ENCODE measurements around the gene MAP7D1.
"Not testable (repeated sequence)": the region's sequence is repeated elsewhere in the genome, so short reads cannot be mapped to it uniquely, and the experiment has no call there.

Gene MAP7D1

DNA sequence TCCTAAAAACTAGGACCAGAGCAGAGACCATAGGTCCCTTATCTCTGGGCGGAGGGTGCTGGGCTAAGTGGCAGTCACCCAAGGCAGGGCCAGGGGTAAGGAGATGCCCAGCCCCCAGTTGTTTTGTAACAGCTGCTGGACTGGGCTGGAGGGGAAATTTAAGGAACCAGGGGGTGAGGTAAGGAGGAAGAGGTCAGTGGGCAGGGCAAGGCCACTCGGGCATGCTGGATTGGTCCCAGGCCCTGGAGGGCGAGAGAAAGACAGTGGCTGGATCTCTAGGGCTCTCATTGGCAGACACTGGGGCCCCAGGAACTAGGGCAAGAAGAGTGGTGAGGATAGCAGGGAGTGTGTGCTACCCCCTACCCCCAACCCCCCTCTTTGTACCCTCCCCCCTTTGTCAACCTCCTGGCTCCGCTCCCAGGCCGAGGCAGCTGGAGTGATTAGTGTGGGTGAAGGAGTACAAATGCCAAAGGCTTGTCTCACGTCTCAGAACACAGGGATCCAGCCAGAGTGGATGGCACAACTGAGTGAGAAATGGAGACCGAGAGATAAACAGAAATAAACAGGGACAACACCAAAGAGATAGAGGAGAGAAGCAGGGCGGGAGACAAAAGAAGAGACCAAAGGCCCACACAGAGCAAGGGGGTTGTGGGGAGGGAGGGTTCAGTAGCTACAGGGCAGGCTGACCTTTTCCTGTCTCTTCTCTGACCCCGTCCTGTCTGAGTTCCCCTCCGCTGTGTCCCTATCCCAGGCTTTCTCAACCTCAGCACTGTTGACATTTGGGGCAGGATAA, 47.8 kb downstream of the MAP7D1 start:
- no peak for DNase-seq (ENCODE audit: low spot score)

- no peak for DNase-seq (ENCODE audit: low spot score)
Observed at GRCh38 chr1:36204347-36204909, 48.5 kb downstream of the MAP7D1 start.

GRCh38 chr1:36206323-36206858, 50.4 kb downstream of the MAP7D1 start:
- no peak for DNase-seq (ENCODE audit: low spot score)

GRCh38 chr1:36207339-36207738, 51.4 kb downstream of the MAP7D1 start:
- peak; percentile 63 for DNase-seq (ENCODE audit: low spot score)

- no peak for DNase-seq (ENCODE audit: low spot score)
Observed at GRCh38 chr1:36208978-36209703, 53.2 kb downstream of the MAP7D1 start.

- no peak for DNase-seq (ENCODE audit: low spot score)
Observed at GRCh38 chr1:36211307-36211706, 55.3 kb downstream of the MAP7D1 start.

DNA sequence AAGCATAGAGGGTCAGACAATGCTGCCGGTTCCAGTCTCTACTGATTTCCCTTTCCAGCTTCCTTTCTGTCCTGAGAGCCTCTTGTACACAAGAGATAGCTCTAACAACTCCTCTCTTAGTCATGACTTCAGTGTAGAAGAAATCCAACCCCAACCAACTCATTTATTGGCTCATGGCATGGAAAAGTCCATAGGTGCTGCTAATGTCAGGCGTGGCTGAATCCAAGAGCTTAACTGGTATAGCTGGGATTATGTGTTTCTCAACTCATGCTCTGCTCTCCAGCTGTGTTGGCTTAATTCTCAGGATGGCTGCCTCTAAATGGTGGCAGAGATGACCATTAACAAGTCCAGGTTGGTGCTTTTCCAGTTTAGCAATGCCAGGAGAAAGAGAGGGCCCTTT, 55.9 kb downstream of the MAP7D1 start:
- no peak for DNase-seq (ENCODE audit: low spot score)

GRCh38 chr1:36212782-36213181, 56.8 kb downstream of the MAP7D1 start:
- DNase-seq (ENCODE audit: low spot score) = no peak

DNA sequence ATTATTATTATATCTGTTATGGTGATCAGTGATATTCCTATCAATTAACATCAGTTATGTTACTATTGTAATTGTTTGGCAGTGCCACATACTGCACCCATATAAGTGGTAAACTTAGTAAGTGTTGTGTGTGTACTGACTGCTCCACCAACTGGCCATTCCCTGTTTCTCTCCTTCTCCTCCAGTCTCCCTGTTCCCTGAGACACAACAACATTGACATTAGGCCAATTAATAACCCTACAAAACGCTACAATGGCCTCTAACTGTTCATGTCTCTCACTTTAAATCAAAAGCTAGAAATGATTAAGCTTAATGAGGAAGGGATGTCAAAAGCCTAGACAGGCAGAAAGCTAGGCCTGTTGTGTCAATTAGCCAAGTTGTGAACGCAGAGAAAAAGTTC, 61.7 kb downstream of the MAP7D1 start:
- DNase-seq (ENCODE audit: low spot score) = no peak

DNA sequence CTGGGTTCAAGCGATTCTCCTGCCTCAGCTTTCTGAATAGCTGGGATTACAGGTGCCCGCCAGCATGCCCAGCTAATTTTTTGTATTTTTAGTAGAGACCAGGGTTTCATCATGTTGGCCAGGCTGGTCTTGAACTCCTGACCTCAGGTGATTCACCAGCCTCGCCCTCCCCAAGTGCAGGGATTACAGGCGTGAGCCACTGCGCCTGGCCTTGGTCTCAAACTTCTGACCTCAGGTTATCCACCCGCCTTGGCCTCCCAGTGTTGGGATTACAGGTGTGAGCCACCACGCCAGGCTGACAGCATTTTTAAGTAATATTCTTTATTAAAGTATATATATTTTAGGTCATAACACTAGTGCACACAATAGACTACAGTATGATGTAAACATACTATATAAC, 65.9 kb downstream of the MAP7D1 start:
- not testable (repeated sequence) for DNase-seq (ENCODE audit: low spot score)

GRCh38 chr1:36222481-36223380, 66.8 kb downstream of the MAP7D1 start:
- no peak for DNase-seq (ENCODE audit: low spot score)

DNA sequence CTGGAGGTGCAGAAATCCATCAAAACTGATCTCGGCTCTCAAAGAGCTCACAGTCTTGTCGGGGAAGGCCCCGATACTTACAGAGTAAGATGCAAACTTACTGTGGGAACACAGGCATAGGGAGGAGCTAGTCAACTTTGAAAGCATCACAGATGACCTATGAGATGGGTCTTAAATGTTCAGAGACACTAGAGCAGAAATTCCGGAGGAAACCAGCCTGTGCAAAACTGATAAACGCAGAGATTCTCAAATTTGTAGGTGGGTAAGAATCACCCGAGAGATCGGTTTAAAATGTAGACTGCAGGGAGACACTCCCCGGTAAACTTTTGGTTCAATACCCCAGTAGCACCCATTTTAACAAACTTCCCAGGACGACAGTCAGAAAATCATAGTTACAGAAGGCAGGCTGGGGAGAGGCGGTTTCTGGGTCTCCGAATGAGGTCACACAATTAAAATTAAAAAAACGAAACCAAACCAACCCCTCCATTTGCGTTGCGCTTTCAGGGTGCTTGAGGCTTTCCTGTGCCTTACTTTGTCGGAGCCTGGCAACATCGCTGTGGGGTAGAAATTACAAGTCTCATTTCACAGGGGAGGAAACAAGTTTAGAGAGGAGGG, 67.5 kb downstream of the MAP7D1 start:
- no peak for DNase-seq (ENCODE audit: low spot score)

DNA sequence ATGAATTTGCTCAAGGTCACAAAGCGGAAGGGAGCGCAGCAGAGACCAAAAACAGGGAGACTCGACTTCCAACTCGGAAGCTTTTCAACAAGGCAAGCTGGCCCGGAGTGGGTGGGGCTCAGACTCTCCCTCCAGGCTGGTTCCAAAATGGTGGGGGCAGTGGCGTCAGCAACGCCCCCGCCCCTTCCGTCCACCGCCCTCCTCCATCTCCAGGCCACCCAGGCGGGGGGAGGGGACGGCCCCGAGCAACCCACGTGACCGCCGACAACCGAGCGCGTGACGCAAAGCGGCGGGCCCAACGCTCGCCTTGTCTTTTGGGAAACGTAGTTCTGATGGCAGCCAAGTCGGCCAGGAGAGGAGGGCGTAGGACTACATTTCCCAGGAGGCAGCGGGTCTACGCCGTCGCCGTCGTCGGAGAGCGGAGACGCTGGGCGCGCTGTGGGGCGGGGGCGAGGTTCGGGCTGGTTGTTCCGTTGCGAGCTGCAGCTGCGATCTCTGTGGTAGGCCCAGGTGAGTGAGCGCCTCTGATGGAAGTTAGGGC, 68.1 kb downstream of the MAP7D1 start, which contains the start of gene THRAP3:
TSS of gene THRAP3 (plus strand) at position 448 of the 541 bp plus-strand sequence. CDS start 58,121 bp downstream, outside the sequence.
- peak; percentile 96 for DNase-seq (ENCODE audit: low spot score)

- peak; percentile 86 for DNase-seq (ENCODE audit: low spot score)
Observed at GRCh38 chr1:36224537-36225282, 68.8 kb downstream of the MAP7D1 start.

- no peak for DNase-seq (ENCODE audit: low spot score)
Observed at GRCh38 chr1:36225283-36225899, 69.4 kb downstream of the MAP7D1 start.

- not testable (repeated sequence) for DNase-seq (ENCODE audit: low spot score)
Observed at GRCh38 chr1:36230279-36230678, 74.3 kb downstream of the MAP7D1 start.
